Measurements from ENCODE around the gene CTTNBP2.

CTTNBP2 gene, protein sequence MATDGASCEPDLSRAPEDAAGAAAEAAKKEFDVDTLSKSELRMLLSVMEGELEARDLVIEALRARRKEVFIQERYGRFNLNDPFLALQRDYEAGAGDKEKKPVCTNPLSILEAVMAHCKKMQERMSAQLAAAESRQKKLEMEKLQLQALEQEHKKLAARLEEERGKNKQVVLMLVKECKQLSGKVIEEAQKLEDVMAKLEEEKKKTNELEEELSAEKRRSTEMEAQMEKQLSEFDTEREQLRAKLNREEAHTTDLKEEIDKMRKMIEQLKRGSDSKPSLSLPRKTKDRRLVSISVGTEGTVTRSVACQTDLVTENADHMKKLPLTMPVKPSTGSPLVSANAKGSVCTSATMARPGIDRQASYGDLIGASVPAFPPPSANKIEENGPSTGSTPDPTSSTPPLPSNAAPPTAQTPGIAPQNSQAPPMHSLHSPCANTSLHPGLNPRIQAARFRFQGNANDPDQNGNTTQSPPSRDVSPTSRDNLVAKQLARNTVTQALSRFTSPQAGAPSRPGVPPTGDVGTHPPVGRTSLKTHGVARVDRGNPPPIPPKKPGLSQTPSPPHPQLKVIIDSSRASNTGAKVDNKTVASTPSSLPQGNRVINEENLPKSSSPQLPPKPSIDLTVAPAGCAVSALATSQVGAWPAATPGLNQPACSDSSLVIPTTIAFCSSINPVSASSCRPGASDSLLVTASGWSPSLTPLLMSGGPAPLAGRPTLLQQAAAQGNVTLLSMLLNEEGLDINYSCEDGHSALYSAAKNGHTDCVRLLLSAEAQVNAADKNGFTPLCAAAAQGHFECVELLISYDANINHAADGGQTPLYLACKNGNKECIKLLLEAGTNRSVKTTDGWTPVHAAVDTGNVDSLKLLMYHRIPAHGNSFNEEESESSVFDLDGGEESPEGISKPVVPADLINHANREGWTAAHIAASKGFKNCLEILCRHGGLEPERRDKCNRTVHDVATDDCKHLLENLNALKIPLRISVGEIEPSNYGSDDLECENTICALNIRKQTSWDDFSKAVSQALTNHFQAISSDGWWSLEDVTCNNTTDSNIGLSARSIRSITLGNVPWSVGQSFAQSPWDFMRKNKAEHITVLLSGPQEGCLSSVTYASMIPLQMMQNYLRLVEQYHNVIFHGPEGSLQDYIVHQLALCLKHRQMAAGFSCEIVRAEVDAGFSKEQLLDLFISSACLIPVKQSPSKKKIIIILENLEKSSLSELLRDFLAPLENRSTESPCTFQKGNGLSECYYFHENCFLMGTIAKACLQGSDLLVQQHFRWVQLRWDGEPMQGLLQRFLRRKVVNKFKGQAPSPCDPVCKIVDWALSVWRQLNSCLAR (N-terminal part only)

DNA sequence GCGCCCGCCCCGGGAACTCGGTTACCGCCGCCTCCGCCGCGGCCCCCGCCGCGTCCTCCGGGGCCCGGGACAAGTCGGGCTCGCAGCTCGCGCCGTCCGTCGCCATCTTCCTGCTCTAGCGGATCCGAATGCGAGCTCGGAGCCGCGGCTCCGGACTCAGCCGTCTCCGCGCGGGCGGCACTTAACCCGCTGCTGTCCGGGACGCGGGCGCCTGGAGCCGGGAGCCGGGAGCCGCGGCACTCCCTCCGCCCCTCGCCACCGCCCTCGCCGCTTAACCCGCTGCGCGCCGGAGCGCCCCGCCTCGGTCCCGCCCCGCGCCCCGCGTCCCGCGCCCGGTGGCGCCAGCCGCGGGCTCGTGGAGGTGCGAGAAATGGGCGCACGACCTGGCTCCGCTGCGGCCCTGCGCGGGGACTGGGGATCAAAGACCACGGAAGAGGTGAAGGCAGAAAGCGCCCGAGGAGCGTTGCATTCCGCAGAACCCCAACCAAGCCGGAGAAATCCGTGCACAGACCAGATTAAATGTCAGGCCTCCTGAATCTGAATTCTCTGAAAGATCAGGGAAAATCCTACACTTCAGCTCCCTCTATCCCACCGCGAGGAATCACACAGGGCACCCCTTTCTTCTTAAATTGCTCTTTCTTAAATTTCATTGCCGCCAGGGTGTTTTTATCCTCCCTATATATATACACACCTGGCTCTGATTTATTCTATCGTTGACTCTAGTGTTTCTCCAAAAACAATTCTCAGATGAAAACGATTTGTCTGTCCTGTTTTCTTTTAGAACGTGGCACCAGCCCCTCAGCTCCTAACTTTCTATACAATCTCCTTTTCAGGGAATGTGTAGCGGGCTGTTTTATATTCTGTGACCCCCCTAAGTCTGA, at the start of gene CTTNBP2:
TSS of gene CTTNBP2 (minus strand) at position 132 of the 881 bp plus-strand sequence. CDS start at position 106, 26 bp downstream.
- H3K4me1 Mint-ChIP-seq, result peaks cover 25% of the 10 kb centered on the region
- ATAC-seq (peak; percentile 12), DNase-seq (peak in 1 of 2 donors; percentile 8)
- peak within 1 kb of the TSS; percentile 54 to 62 for H3K4me3 Mint-ChIP-seq
- H3K27ac Mint-ChIP-seq, result no peak within 1 kb of the TSS
- H3K27me3 Mint-ChIP-seq, result peaks cover 56% of the 10 kb centered on the region
- H3K9me3 Mint-ChIP-seq, result no peaks in the 10 kb centered on the region

DNA sequence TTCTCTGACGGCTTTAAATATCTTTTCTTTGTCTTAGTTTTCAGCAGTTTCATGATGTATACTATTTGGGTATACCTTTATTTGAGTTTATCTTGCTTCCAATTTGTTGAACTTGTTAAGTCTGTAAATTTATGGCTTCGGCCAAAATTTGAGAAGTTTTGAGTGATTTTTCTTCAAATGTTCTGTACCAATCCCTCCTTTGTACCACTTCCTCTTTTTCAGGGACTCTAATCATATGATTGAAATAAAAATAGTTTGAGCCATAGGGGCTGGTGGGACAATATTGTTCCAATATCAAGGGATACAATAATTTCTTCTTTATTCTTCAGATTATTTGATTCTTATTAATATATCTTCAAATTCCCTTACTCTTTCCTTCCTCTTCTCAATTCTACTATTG, 43.1 kb upstream of the CTTNBP2 start:
- no peak overlapping the region for H3K27ac Mint-ChIP-seq
- no peak for DNase-seq
- H3K9me3 Mint-ChIP-seq, result peaks cover 0 to 26% of the 10 kb centered on the region in 2 donors
- no peak overlapping the region for H3K4me3 Mint-ChIP-seq
- H3K4me1 Mint-ChIP-seq, result no peaks in the 10 kb centered on the region
- H3K27me3 Mint-ChIP-seq, result no peaks in the 10 kb centered on the region
- ATAC-seq, result no peak

DNA sequence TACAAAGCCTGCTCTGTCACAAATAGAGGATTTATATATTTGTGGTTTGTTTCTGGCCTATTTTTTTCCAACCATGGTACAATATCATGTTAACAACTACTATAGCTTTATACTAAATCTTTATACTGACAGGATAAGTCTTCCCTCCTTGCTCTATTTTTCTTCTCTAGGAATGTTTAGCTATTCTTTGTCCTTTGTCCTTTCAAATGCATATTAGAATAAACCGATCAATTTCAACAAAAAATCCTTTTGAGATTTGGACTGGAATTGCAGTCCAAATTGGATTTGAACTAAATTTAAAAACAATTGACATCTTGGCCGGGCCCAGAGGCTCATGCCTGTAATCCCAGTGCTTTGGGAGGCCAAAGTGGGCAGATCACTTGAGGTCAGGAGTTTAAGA, 39.2 kb upstream of the CTTNBP2 start:
- H3K27ac Mint-ChIP-seq, result no peak overlapping the region
- H3K9me3 Mint-ChIP-seq, result peaks cover 0 to 10% of the 10 kb centered on the region in 2 donors
- no peaks in the 10 kb centered on the region for H3K27me3 Mint-ChIP-seq
- H3K4me1 Mint-ChIP-seq, result no peaks in the 10 kb centered on the region
- H3K4me3 Mint-ChIP-seq, result no peak overlapping the region
- ATAC-seq (no peak), DNase-seq (no peak)

DNA sequence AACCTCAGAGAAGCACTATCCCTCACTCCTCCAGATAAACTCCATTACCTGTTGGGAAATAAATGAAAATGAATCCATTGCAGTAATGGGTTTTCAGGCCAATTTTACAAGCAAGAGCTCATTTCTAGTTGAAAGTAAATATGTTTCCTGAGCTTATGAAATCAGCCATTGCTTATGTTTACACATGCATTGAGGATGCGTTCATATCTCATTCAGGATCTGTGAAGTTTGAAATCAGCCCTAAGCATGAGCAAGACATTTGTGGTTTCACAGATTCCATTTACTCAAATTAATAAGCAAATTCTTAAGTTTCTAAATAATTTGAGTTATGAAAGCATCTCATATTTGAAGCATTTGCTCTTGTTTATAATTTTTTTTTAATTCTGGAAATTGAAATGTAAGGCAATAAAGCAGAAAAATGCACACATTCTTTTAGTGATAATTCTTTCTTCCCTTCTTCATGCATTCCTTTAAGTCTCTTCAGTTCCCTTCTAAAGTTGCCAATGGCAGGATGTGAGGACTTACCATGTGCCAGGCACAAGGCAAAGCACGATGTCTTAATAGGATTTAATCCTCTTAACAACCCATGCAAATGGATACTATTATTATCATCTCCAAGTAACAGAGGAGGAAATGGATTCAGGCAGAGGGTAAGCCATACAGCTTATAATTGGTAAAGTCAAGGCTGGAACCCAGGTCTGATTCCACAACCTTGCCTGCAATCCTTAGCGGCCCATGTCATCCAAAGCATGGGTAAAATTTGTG, 35.0 kb upstream of the CTTNBP2 start:
- H3K9me3 Mint-ChIP-seq, result no peaks in the 10 kb centered on the region
- ATAC-seq (no peak), DNase-seq (no peak)

DNA sequence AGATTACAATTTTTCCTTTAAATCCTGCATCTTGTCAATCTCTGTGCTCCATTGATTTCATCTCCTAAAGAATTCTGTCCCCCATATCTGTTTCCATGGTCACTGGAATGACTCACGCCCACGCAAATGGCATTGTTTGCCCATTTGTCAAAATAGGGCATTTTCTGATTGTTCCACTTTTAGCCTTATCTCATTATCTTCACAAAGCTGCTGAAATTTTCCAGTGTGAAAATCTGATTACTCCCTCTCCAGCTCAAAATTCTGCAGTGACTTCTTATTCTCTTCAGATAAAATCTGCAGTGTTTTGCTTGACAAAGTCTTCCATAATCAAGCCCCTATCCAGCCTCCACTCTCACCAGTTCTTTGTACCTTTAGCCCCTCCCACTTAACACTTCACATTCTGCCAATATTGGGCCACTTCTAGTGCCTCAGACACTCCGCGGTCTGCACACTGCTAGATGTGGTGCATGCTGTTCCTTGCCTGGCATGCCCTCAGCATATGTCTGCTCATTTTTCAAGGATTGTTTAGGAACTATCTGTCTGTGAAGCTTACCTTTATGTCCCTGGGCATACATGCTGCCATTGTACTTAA, 33.9 kb upstream of the CTTNBP2 start:
- Mint-ChIP-seq H3K4me1 (no peaks in the 10 kb centered on the region), H3K9me3 (no peaks in the 10 kb centered on the region), H3K4me3 (no peak overlapping the region), H3K27ac (no peak overlapping the region), H3K27me3 (no peaks in the 10 kb centered on the region)
- ATAC-seq, result no peak
- no peak for DNase-seq

More for the DNA sequence above, 35.0 kb upstream of the CTTNBP2 start:
- H3K4me3 Mint-ChIP-seq, result no peak overlapping the region
- no peak overlapping the region for H3K27ac Mint-ChIP-seq
- H3K27me3 Mint-ChIP-seq, result no peaks in the 10 kb centered on the region
- no peaks in the 10 kb centered on the region for H3K4me1 Mint-ChIP-seq

DNA sequence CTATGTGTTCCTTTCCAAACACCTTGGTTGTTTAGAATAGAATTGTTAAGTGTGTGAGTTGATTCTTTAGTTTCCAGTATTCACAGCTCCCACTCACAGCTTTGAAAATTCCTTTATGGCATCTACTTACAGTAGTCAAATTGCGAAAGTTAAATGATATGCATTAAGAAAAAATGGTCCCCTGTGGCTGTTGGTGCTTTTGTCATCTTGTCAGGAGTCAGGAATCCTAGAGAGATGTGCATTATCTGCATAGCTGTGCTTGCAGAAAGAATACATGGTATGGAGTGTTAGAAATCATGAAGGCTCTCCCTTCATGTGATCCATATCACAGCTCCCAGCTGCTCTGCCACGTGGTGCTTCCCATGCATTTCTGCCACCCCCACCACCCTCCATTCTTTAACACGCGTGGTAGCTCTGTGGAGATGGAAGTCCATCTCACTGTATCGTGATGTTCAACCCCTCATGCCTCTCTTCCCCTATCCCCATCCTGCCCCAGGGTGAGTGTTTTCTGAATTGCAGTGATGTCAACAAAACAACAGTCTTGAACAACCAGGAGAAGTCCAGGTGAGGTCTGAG, 29.2 kb upstream of the CTTNBP2 start:
- H3K4me1 Mint-ChIP-seq, result no peaks in the 10 kb centered on the region
- no peak overlapping the region for H3K27ac Mint-ChIP-seq
- no peaks in the 10 kb centered on the region for H3K9me3 Mint-ChIP-seq
- no peak for DNase-seq
- no peak overlapping the region for H3K4me3 Mint-ChIP-seq
- no peak for ATAC-seq
- no peaks in the 10 kb centered on the region for H3K27me3 Mint-ChIP-seq

DNA sequence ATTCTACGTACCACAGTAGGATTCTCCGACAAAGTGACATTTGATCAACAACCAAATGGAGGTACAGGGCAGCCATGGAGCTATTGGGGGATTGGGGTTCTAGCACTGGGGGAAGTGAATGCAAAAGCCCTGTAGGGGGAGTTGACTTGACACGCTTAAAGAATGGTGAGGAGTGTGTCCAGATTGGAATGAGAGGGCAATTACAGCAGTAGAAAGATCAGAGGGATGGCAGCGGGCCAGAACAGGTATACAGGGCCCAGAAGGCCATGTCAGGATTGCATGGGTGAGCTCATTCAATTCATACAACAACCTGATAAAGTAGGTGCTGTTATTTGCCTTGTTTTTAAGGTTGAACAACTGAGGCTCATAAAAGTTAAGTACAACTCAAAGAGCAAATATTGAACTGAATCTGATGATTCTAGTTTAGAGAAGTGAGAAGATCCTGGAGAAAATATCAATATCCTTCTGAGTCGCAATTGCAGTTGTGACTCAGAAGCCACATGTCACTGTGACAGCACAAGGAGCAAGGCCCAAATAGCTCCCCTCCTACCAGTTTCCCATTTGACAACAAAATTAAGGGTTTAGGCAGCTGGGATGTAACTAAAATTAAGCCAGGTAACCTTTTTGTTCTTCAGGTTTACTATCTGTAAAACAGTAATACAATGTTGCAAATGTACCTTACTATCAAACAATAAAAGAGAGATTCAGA, 28.0 kb upstream of the CTTNBP2 start:
- no peaks in the 10 kb centered on the region for H3K9me3 Mint-ChIP-seq
- no peak overlapping the region for H3K27ac Mint-ChIP-seq
- H3K27me3 Mint-ChIP-seq, result no peaks in the 10 kb centered on the region
- no peaks in the 10 kb centered on the region for H3K4me1 Mint-ChIP-seq
- no peak for ATAC-seq
- no peak overlapping the region for H3K4me3 Mint-ChIP-seq
- no peak for DNase-seq

DNA sequence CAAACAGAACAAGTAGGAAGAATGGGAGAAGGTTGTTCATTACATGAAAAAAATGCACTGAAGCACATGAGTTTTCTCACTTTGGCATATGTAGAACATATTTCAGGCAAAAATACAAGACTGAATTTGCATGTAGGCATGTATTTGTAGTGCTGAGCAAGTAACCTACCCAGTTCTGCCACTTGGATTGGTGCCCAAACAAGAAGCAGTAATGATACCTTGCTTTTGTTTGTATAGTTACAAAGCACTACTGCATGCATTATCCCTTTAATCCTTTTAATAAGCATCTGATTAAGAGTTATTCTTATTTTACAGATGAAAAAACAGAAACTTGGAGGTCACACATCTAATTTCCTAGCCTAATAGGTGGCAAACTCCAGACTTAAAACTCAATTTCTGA, 23.1 kb upstream of the CTTNBP2 start:
- H3K4me3 Mint-ChIP-seq, result no peak overlapping the region

DNA sequence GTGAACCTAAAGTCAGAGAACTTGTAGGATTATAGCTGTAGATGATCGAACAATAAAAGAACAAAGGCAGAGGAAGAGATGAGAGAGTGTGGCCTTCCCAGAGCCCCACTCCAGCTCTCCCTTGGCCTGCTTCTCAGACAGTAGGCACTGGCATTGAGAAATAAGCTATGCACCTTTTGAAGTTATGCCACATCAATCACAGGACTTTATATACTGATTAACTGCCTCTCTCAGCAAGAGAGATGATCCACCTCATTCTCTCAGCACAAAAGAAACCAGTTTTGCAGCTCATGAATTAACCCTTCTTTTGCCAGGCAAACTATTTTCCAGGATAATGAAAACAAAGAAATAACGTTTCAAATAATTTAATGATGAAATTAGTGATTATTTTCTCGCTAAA, 22.0 kb upstream of the CTTNBP2 start:
- Mint-ChIP-seq H3K4me3 (no peak overlapping the region), H3K4me1 (no peaks in the 10 kb centered on the region), H3K9me3 (peaks cover 0 to 7% of the 10 kb centered on the region in 2 donors), H3K27me3 (no peaks in the 10 kb centered on the region), H3K27ac (no peak overlapping the region)
- ATAC-seq (no peak), DNase-seq (no peak)

More for the DNA sequence above, 23.1 kb upstream of the CTTNBP2 start:
- no peak overlapping the region for H3K27ac Mint-ChIP-seq
- DNase-seq, result no peak
- ATAC-seq, result no peak
- H3K9me3 Mint-ChIP-seq, result peaks cover 0 to 7% of the 10 kb centered on the region in 2 donors
- H3K27me3 Mint-ChIP-seq, result no peaks in the 10 kb centered on the region
- H3K4me1 Mint-ChIP-seq, result no peaks in the 10 kb centered on the region

DNA sequence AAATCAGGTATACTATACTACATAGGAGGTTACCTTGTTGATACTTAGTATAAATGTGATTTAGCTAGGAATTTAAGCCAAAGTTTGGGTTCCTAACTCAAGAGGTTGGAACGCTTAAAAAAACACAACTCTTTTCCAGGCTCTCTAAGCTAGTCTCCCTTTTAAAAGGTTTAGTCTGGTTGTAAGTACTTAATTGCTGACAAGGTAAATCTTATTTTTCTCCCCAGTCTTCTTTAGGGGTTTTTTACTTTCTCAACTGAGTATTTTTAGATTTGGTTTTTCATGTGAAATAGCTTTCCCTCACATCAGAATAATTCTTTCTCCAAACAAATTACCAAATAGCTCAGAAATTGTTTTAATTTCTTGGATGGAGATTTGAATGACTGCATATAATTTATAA, 20.8 kb upstream of the CTTNBP2 start:
- ATAC-seq, result no peak
- H3K27ac Mint-ChIP-seq, result peak overlapping the region in 1 of 2 donors; percentile 67
- H3K27me3 Mint-ChIP-seq, result no peaks in the 10 kb centered on the region
- H3K4me1 Mint-ChIP-seq, result no peaks in the 10 kb centered on the region
- DNase-seq, result no peak
- peaks cover 0 to 7% of the 10 kb centered on the region in 2 donors for H3K9me3 Mint-ChIP-seq
- H3K4me3 Mint-ChIP-seq, result no peak overlapping the region

DNA sequence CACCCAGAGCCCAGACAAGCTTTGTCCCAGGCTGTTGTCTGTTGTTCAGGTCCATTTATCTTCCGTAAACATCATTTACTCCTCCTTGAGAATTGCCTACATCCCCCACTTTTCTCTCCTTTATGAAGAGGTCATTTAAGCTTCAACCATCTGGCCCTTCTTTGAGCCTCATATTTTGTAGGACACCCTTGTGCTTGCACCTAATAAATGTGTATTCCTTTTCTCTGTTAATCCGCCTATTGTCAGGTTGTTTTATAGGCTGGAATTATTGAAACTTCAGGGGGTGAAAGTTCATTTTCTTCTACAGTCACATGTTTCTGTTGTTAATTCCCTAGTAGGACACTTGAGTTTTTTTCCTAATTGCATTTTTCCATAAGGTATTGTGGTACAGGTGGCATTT, 19.6 kb upstream of the CTTNBP2 start:
- no peak overlapping the region for H3K27ac Mint-ChIP-seq
- ATAC-seq (no peak), DNase-seq (no peak)
- H3K4me1 Mint-ChIP-seq, result no peaks in the 10 kb centered on the region
- no peaks in the 10 kb centered on the region for H3K27me3 Mint-ChIP-seq
- H3K4me3 Mint-ChIP-seq, result no peak overlapping the region
- peaks cover 0 to 7% of the 10 kb centered on the region in 2 donors for H3K9me3 Mint-ChIP-seq

DNA sequence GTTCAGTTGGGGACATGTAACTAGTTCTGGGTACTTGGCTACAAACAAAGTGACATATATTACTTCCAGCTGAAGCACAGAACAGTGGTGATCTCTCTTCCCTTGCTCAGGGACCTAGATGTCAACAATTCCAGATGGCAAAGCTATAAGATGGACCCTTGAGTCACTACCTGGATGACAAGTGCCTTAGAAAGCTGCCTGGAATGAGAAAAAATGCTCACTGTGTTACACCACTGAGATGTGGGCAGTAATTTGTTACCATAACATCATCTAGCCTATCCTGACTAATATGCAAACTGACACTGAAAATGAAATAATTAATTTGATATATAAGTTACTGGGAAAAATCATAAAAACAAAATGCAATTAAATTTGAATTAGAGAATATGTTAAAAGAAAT, 16.4 kb upstream of the CTTNBP2 start:
- Mint-ChIP-seq H3K27me3 (no peaks in the 10 kb centered on the region), H3K27ac (no peak overlapping the region), H3K9me3 (peaks cover 0 to 7% of the 10 kb centered on the region in 2 donors), H3K4me1 (no peaks in the 10 kb centered on the region), H3K4me3 (no peak overlapping the region)
- no peak for ATAC-seq
- no peak for DNase-seq

DNA sequence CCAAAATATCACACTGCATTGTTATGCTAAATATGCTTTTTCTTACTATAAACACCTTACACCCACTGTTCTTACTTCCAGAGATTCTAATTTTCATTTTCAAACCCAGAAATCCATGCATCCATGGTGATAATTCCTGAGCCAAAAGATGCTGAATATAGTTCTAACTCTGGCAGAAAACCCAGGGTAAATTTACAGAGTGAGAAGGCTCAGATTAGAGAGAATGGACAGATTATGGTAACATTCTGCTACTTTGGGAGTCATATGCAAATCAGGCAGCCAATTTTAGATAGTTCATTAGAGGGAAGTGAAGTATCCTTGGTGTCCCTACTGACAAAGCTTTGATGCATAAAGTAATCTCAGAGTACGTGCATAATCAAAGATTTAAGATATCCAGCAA, 15.4 kb upstream of the CTTNBP2 start:
- no peak for ATAC-seq
- no peak for DNase-seq
- Mint-ChIP-seq H3K27ac (no peak overlapping the region), H3K27me3 (no peaks in the 10 kb centered on the region), H3K4me1 (no peaks in the 10 kb centered on the region), H3K4me3 (no peak overlapping the region), H3K9me3 (peaks cover 0 to 7% of the 10 kb centered on the region in 2 donors)
